ENCODE results near the gene USH2A.

Gene USH2A

DNA sequence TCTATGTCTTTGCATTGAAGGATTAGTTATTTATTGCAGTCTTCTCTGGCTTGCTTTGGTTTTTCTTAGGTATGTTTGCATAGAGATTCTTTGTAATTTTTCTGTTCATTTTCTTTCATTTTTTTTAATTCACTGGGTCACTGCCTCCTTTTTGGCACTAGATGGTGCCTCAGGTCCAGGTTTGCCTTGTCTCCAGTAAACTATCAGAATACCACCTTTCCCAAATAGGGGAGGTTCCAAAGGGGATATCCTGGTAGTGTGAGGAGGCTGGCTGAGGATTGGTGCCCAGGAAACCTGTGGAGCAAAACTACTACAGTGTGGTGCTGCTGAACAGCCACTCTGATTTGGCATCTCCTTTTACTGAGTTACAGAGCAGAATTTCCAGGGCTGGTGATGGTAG, 599.0 kb downstream of the USH2A start:
- TF ChIP-seq, protein P1, sequence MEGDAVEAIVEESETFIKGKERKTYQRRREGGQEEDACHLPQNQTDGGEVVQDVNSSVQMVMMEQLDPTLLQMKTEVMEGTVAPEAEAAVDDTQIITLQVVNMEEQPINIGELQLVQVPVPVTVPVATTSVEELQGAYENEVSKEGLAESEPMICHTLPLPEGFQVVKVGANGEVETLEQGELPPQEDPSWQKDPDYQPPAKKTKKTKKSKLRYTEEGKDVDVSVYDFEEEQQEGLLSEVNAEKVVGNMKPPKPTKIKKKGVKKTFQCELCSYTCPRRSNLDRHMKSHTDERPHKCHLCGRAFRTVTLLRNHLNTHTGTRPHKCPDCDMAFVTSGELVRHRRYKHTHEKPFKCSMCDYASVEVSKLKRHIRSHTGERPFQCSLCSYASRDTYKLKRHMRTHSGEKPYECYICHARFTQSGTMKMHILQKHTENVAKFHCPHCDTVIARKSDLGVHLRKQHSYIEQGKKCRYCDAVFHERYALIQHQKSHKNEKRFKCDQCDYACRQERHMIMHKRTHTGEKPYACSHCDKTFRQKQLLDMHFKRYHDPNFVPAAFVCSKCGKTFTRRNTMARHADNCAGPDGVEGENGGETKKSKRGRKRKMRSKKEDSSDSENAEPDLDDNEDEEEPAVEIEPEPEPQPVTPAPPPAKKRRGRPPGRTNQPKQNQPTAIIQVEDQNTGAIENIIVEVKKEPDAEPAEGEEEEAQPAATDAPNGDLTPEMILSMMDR (IDR thresholded peaks at IDR 0.05; ENCODE audit: control extremely low read depth, extremely low read depth, low read depth, missing control alignments): no peak
- CTCF ChIA-PET: no interaction called here
- POLR2A ChIA-PET: no interaction called here
- DNase-seq (ENCODE audit: extremely low spot score): no peak

DNA sequence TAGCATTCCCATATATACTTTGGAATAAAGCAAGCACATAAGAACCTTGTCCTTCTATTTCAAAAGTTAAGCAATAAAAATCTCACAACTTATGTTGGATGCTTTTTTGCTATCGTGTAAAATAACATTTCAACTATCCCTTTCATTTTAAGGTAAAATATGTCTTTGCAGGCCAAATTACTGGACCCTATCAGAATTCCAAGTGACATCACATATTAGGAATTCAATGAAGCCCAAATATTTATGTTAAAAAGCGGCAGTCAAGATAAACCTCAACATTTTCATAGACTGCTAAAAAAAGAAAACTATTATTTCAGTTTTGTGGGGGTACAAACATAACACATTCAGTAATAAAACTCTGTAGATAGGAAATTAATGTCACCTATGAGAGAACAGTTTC, 604.1 kb downstream of the USH2A start:
- DNase-seq (ENCODE audit: extremely low spot score): no peak
- TF ChIP-seq, protein P1 (IDR thresholded peaks at IDR 0.05; ENCODE audit: control extremely low read depth, extremely low read depth, low read depth, missing control alignments): no peak
- CTCF ChIA-PET: no interaction called here

DNA sequence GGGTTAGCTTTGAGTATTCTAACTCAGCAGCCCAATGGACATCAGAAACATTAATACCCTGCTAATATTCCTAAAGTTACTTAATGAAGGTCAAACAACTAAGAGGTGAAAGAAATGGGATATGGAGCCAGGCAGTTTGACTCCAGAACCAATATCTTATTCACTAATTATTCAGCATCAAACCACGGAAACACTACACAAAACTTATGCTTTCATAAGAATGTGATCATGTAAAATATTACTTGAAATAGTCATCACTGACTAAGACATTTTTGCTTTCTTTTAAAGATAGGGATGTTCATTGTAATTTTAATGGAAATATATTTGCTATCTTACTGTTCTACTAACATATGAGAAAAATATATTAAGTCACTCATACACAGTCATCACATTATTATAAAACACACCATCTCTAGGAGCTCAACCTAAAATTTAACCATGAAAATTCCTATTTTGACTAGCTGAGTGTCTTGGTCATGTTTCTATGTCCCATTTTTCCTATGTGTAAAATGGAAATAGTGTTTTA, 615.3 kb downstream of the USH2A start:
- ChIA-PET CTCF (no interaction called here), POLR2A (no interaction called here)
- TF ChIP-seq, protein P1 (IDR thresholded peaks at IDR 0.05; ENCODE audit: control extremely low read depth, extremely low read depth, low read depth, missing control alignments): no peak
- DNase-seq (ENCODE audit: extremely low spot score): no peak

More for the DNA sequence above, 604.1 kb downstream of the USH2A start:
- POLR2A ChIA-PET: no interaction called here

DNA sequence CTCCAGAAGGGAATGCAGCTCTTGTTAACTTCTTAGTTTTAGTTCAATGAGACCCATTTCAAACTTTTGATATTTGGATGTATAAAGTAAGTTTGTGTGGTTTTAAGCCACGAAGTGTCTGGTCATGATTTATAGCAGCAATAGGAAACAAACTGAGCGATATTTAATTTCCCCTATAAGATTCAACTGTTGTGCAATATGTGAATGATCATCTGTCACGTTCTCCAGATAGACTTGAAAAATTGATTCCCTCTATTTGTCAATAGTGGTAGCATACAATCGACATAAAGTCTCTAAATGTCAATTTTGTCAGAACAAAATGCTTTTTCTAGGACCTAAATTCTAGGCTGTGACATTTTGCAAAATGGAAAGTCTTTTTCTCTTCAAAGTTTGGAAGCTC, 616.0 kb downstream of the USH2A start:
- TF ChIP-seq, protein P1 (IDR thresholded peaks at IDR 0.05; ENCODE audit: control extremely low read depth, extremely low read depth, low read depth, missing control alignments): no peak
- ChIA-PET POLR2A (no interaction called here), CTCF (no interaction called here)
- no peak for DNase-seq (ENCODE audit: extremely low spot score)

DNA sequence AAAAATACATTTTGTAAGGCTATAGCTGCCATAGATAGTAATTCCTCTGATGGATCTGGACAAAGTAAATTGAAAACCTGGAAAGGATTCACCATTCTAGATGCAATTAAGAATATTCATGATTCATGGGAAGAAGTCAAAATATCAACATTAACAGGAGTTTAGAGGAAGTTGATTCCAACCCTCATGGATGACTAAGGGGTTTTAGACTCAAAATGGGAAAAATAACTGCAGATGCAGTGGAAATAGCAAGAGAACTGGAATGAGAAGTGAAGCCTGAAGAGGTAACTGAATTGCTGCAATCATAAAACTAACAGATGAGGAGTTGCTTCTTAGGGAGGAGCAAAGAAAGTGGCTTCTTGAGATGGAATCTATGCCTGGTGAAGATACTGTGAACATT, 625.4 kb downstream of the USH2A start:
- POLR2A ChIA-PET: no interaction called here
- TF ChIP-seq, protein P1 (IDR thresholded peaks at IDR 0.05; ENCODE audit: control extremely low read depth, extremely low read depth, low read depth, missing control alignments): no peak
- no peak for DNase-seq (ENCODE audit: extremely low spot score)
- CTCF ChIA-PET: interaction anchor here (0.7 kb wide), 1 partner anchor 19 kb away, joined by 3 read pairs; no protein-coding TSS in a partner anchor

DNA sequence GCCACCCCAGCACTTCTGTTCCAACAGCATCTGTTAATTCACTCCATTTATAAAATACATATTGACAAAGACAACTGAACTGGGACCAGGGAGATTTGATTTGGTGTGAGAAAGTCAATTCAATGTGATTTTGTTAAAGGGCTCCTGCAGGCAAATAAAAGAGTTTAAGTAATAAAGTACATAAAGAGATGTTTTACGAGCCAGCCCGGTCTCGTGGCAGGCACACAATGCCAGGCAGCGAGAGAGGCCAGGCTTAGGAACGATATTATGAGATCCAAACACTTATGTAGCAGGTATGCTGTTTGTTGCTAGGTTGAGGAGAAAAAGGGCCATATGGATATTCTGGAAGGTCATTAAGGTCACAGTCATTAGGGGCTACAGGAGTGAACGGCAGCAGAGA, 629.1 kb downstream of the USH2A start:
- ChIA-PET CTCF (no interaction called here), POLR2A (no interaction called here)
- DNase-seq (ENCODE audit: extremely low spot score): no peak
- TF ChIP-seq, protein P1 (IDR thresholded peaks at IDR 0.05; ENCODE audit: control extremely low read depth, extremely low read depth, low read depth, missing control alignments): no peak

DNA sequence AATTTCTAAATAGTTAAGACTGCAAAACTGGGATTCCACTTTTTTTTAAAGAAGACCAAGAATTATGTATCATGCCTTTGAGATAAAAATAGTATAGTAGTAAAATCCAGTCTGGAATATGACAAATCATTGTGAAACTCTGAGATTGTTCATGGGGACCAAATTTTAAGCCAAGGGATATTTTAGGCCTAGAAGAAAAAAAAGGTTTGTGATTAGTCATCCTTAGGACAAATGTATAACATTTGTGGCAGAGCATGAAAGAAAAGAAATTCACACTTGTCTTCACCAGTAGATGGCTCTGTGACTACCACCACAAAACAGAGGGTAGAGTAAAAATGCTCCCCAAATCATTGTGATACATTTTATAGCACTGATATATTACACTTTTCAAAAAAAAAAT, 630.1 kb downstream of the USH2A start:
- DNase-seq (ENCODE audit: extremely low spot score): no peak
- TF ChIP-seq, protein P1 (IDR thresholded peaks at IDR 0.05; ENCODE audit: control extremely low read depth, extremely low read depth, low read depth, missing control alignments): peak; percentile 28
- POLR2A ChIA-PET: no interaction called here
- CTCF ChIA-PET: interaction anchor here (1.4 kb wide), 1 partner anchor 429 kb away, joined by 3 read pairs; no protein-coding TSS in a partner anchor
